ENCODE measurements around the gene ASTN2. TPM values are rescaled to one million over a fixed set of nuclear protein-coding genes. Genes with fewer than 3 reads are reported as not detected.

Gene ASTN2
- total RNA-seq, 1 donor from 2014 or later: 13.6 TPM

DNA sequence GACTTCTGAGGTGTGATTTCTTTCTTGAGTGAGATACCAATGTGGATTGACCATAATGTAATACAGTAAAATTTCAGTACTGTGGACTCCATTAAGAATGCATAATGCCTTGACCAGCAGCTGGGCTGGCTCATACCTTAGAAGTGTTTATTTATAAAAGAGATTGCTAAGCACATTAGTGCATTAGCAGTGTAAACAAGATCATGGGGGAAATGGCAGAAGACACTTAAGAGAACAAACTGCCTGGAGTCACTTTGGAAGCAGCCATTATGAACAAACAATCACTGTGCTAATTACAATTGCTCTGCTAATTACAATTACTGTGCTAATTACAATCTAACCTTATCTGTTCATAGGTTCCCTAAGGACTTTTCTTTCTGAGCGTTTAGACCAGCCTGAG, 623.5 kb downstream of the ASTN2 start:
- Histone ChIP-seq H3K27ac (ENCODE audit: low read depth, low read length) (no peak overlapping the region), H3K36me3 (ENCODE audit: insufficient read depth, low read length) (no peaks in the 10 kb centered on the region), H4K20me1 (ENCODE audit: insufficient read depth, low read length) (no peaks in the 10 kb centered on the region), H3K27me3 (ENCODE audit: insufficient read depth, low read length) (no peaks in the 10 kb centered on the region), H3K4me2 (ENCODE audit: low read length) (no peak overlapping the region), H3K79me2 (ENCODE audit: insufficient read depth, low read length) (no peaks in the 10 kb centered on the region), H3K9ac (ENCODE audit: low read length) (no peak overlapping the region), H2AFZ (ENCODE audit: low read depth, low read length) (no peak overlapping the region), H3K4me1 (ENCODE audit: insufficient read depth, low read length) (no peaks in the 10 kb centered on the region), H3K4me3 (ENCODE audit: insufficient read depth, low read depth, low read length) (no peak overlapping the region), H3K9me3 (ENCODE audit: insufficient read depth, low read depth, low read length) (no peaks in the 10 kb centered on the region)
- H3K4me3 Mint-ChIP-seq (ENCODE audit: unreplicated experiment): no peak overlapping the region
- H3K27ac Mint-ChIP-seq (ENCODE audit: unreplicated experiment): no peak overlapping the region
- H3K4me1 Mint-ChIP-seq (ENCODE audit: low read depth, unreplicated experiment): peaks cover 7% of the 10 kb centered on the region
- H3K27me3 Mint-ChIP-seq (ENCODE audit: low read depth, unreplicated experiment): no peaks in the 10 kb centered on the region
- FAIRE-seq (no peak), DNase-seq (ENCODE audit: low read depth) (no peak)
- no peaks in the 10 kb centered on the region for H3K9me3 Mint-ChIP-seq (ENCODE audit: unreplicated experiment)
- no peaks in the 10 kb centered on the region for H3K36me3 Mint-ChIP-seq (ENCODE audit: low read depth, unreplicated experiment)
- no peak for TF ChIP-seq EZH2 (IDR thresholded peaks at IDR 0.05; ENCODE audit: insufficient read depth, low read length)
- TF ChIP-seq, protein P1, sequence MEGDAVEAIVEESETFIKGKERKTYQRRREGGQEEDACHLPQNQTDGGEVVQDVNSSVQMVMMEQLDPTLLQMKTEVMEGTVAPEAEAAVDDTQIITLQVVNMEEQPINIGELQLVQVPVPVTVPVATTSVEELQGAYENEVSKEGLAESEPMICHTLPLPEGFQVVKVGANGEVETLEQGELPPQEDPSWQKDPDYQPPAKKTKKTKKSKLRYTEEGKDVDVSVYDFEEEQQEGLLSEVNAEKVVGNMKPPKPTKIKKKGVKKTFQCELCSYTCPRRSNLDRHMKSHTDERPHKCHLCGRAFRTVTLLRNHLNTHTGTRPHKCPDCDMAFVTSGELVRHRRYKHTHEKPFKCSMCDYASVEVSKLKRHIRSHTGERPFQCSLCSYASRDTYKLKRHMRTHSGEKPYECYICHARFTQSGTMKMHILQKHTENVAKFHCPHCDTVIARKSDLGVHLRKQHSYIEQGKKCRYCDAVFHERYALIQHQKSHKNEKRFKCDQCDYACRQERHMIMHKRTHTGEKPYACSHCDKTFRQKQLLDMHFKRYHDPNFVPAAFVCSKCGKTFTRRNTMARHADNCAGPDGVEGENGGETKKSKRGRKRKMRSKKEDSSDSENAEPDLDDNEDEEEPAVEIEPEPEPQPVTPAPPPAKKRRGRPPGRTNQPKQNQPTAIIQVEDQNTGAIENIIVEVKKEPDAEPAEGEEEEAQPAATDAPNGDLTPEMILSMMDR (IDR thresholded peaks at IDR 0.05; ENCODE audit: insufficient read depth, low read depth, low read length): no peak

DNA sequence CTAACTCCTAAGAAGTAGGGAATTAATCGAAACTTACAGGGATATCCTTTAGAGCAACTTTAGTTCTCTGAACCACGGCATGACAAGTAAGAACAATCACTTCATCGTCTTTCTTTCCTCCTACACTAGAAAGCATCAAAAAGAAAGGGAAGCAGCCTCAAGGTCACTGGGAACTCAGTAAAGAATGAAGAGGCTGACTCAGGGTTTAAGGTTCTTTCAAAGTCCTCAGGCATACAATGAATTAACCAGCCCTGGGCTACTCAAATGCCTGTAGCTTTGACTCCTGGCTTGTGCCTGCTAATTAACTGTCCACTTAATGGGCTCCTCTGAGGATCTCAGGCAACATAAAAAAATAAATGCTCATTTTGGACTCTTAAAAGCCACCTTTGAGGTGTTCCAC, 625.8 kb downstream of the ASTN2 start:
- no peak overlapping the region for H3K4me2 ChIP-seq (ENCODE audit: low read length)
- Mint-ChIP-seq H3K9me3 (ENCODE audit: unreplicated experiment) (no peaks in the 10 kb centered on the region), H3K27me3 (ENCODE audit: low read depth, unreplicated experiment) (no peaks in the 10 kb centered on the region)

DNA sequence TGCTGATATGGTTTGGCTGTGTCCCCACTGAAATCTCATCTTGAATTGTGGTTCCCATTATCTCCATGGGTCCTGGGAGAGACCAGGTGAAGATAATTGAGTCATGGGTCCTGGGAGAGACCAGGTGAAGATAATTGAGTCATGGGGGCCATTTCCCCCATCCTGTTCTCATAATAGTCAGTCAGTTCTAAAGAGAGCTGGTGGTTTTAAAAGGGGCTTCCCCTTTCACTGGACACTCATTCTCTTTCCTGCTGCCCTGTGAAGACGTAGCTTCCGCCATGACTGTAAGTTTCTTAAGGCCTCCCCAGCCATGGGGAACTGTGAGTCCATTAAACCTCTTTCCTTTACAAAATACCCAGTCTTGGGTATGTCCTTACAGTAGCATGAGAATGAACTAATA, 628.1 kb downstream of the ASTN2 start:
- Histone ChIP-seq H2AFZ (ENCODE audit: low read depth, low read length) (no peak overlapping the region), H3K4me3 (ENCODE audit: insufficient read depth, low read depth, low read length) (no peak overlapping the region), H3K27me3 (ENCODE audit: insufficient read depth, low read length) (no peaks in the 10 kb centered on the region), H3K9ac (ENCODE audit: low read length) (no peak overlapping the region), H3K27ac (ENCODE audit: low read depth, low read length) (no peak overlapping the region), H3K79me2 (ENCODE audit: insufficient read depth, low read length) (no peaks in the 10 kb centered on the region), H3K9me3 (ENCODE audit: insufficient read depth, low read depth, low read length) (no peaks in the 10 kb centered on the region), H4K20me1 (ENCODE audit: insufficient read depth, low read length) (no peaks in the 10 kb centered on the region), H3K36me3 (ENCODE audit: insufficient read depth, low read length) (no peaks in the 10 kb centered on the region), H3K4me1 (ENCODE audit: insufficient read depth, low read length) (no peaks in the 10 kb centered on the region), H3K4me2 (ENCODE audit: low read length) (no peak overlapping the region)
- Mint-ChIP-seq H3K36me3 (ENCODE audit: low read depth, unreplicated experiment) (no peaks in the 10 kb centered on the region), H3K4me1 (ENCODE audit: low read depth, unreplicated experiment) (peaks cover 10% of the 10 kb centered on the region), H3K27ac (ENCODE audit: unreplicated experiment) (no peak overlapping the region), H3K4me3 (ENCODE audit: unreplicated experiment) (no peak overlapping the region), H3K27me3 (ENCODE audit: low read depth, unreplicated experiment) (no peaks in the 10 kb centered on the region), H3K9me3 (ENCODE audit: unreplicated experiment) (no peaks in the 10 kb centered on the region)
- no peak for FAIRE-seq
- no peak for DNase-seq (ENCODE audit: low read depth)
- TF ChIP-seq, protein P1 (IDR thresholded peaks at IDR 0.05; ENCODE audit: insufficient read depth, low read depth, low read length): no peak
- no peak for TF ChIP-seq EZH2 (IDR thresholded peaks at IDR 0.05; ENCODE audit: insufficient read depth, low read length)

More for the DNA sequence above, 625.8 kb downstream of the ASTN2 start:
- Histone ChIP-seq H3K4me3 (ENCODE audit: insufficient read depth, low read depth, low read length) (no peak overlapping the region), H3K27me3 (ENCODE audit: insufficient read depth, low read length) (no peaks in the 10 kb centered on the region), H3K9me3 (ENCODE audit: insufficient read depth, low read depth, low read length) (no peaks in the 10 kb centered on the region), H3K9ac (ENCODE audit: low read length) (no peak overlapping the region), H3K36me3 (ENCODE audit: insufficient read depth, low read length) (no peaks in the 10 kb centered on the region), H3K27ac (ENCODE audit: low read depth, low read length) (no peak overlapping the region), H3K4me1 (ENCODE audit: insufficient read depth, low read length) (no peaks in the 10 kb centered on the region), H4K20me1 (ENCODE audit: insufficient read depth, low read length) (no peaks in the 10 kb centered on the region), H3K79me2 (ENCODE audit: insufficient read depth, low read length) (no peaks in the 10 kb centered on the region), H2AFZ (ENCODE audit: low read depth, low read length) (no peak overlapping the region)
- no peak for DNase-seq (ENCODE audit: low read depth)
- no peak for FAIRE-seq
- Mint-ChIP-seq H3K27ac (ENCODE audit: unreplicated experiment) (no peak overlapping the region), H3K4me1 (ENCODE audit: low read depth, unreplicated experiment) (peaks cover 10% of the 10 kb centered on the region), H3K36me3 (ENCODE audit: low read depth, unreplicated experiment) (no peaks in the 10 kb centered on the region), H3K4me3 (ENCODE audit: unreplicated experiment) (no peak overlapping the region)
- TF ChIP-seq, protein P1 (IDR thresholded peaks at IDR 0.05; ENCODE audit: insufficient read depth, low read depth, low read length): no peak
